Colonic mucosa (tissue), 4 donors: ENCODE results near the gene UBE2O. TPM values are rescaled to one million over a fixed set of nuclear protein-coding genes. Genes with fewer than 3 reads are reported as not detected.

ENCODE experiments used
- DNase-seq: peaks from one replicate; pipeline ENCODE4 v3.0.0-alpha.2; 2020
- H3K27ac ChIP-seq: fragments of 200-600 bp; one replicate; pipeline ENCODE4 v1.8.0; 2021
- H3K27me3 ChIP-seq: fragments of 200-600 bp; one replicate; pipeline ENCODE4 v1.8.0; 2021
- H3K36me3 ChIP-seq: fragments of 200-600 bp; one replicate; pipeline ENCODE4 v1.8.0; 2021
- H3K4me1 ChIP-seq: fragments of 200-600 bp; one replicate; pipeline ENCODE4 v1.8.0; 2021; ENCODE audit warnings: mild to moderate bottlenecking
- H3K4me3 ChIP-seq: fragments of 200-600 bp; one replicate; pipeline ENCODE4 v1.8.0; 2021
- H3K9ac ChIP-seq, 2 donors: one replicate each; pipeline ENCODE4 v1.7.0; 2013; ENCODE audit warnings: control low read depth in 2 of 2, low read depth in 2 of 2, low read length in 2 of 2
- H3K9me3 ChIP-seq: fragments of 200-600 bp; one replicate; pipeline ENCODE4 v1.8.0; 2021
- intact Hi-C: fragments of 100-400 bp; cut with DNase I; formaldehyde crosslinking; loops from one replicate; pipeline ENCODE4 v1.14.1; 2022
- total RNA-seq, 2 donors: library from RNA; stranded (reverse); fragmentation: NEBNext Ultra II Directional in 1 of 2; extraction: Animal tissue kit (Norgen Biotek cat#: 25700) in 1 of 2; gene quantifications; one replicate each; pipeline ENCODE4 v1.2.1, GENCODE V29; 2021
- TF ChIP-seq, protein P1 (sequence below): fragments of 200-600 bp; IDR thresholded peaks from one replicate; pipeline ENCODE4 v1.8.0; 2022; ENCODE audit warnings: antibody characterized with exemption, mild to moderate bottlenecking
- donor health status: healthy.
- donor health status: DM: no; HTN: no; CAD: no.
- donor health status: DM: no; HTN: no; CAD: no.

Gene UBE2O
- total RNA-seq, 2 donors from 2014 or later = 17.5 to 25.2 TPM

DNA sequence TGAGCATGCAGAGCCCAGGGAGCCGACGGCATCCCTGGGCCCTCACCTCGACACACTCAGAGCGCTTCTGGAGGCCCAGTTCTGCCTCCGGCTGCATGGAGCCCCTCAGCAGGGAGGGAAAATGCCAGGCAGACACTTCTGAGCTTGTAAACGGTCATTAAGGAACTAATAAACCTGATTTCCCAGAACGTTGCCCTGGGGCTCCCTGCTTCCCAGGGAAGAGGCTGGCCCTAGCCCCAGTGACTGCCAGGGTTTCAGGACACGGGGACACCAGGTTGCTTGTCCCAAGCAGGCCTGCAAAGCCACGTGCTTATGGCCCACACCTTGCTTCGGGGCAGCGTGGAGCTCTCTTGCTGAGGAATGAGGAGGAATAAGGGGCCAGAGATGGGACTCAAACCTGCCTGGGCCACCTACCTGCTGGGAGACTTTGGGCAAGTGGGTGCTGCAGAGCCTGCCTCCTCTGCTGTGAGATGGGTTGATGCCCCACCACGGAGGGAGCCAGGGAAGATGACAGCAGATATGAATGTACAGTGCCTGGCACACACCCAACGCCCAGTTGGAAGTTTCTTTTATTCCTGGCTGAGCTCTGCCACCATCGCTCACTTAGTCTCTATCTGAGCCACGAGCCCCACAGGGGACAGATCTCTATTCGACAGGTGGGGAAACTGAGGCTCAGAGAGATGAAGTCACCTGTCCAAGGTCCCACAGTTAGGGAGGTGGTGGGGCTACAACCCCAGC is 42.9 kb upstream of the UBE2O start:
- intact Hi-C loops = no loop called here
- H3K36me3 ChIP-seq = no peaks in the 10 kb centered on the region
- no peaks in the 10 kb centered on the region for H3K9me3 ChIP-seq
- TF ChIP-seq, protein P1, sequence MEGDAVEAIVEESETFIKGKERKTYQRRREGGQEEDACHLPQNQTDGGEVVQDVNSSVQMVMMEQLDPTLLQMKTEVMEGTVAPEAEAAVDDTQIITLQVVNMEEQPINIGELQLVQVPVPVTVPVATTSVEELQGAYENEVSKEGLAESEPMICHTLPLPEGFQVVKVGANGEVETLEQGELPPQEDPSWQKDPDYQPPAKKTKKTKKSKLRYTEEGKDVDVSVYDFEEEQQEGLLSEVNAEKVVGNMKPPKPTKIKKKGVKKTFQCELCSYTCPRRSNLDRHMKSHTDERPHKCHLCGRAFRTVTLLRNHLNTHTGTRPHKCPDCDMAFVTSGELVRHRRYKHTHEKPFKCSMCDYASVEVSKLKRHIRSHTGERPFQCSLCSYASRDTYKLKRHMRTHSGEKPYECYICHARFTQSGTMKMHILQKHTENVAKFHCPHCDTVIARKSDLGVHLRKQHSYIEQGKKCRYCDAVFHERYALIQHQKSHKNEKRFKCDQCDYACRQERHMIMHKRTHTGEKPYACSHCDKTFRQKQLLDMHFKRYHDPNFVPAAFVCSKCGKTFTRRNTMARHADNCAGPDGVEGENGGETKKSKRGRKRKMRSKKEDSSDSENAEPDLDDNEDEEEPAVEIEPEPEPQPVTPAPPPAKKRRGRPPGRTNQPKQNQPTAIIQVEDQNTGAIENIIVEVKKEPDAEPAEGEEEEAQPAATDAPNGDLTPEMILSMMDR = no peak
- no peak overlapping the region for H3K27ac ChIP-seq
- peak; percentile 16 for DNase-seq
- H3K4me1 ChIP-seq = peaks cover 44% of the 10 kb centered on the region
- H3K27me3 ChIP-seq = no peaks in the 10 kb centered on the region
- no peak overlapping the region for H3K9ac ChIP-seq
- no peak overlapping the region for H3K4me3 ChIP-seq

DNA sequence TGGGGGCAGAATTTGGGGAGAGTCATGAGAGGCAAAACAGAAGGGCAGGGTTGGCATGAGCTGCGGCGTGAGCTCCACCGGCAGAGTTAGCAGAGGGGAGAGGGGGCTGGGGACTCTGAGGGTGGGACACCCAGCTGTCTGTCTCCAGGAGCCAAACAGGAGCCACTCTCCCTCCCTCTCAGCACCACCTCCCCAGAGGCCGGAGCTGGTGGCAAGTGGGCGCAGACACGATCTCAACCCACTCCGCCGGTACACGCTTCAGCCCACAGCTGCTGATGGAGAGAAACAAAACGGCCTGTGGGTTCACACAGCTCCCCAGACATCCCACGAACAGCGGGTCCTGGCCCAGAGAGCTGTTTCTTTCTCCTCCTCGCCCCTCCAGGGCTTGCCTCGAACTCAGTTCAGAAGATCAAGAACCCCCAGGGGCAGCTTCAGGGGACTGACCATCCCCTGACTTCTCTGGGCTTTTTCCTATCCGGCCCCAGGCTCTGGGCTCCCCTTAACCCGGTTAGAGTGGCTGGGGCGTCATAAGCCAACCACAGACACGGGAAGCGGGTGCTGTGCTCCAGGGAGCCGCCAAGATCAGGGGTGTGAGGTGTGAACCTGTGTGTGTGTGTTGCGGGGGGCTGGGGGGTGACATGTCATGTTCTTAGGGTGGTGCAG is 40.7 kb upstream of the UBE2O start:
- Histone ChIP-seq H3K36me3 (no peaks in the 10 kb centered on the region), H3K27ac (peak overlapping the region; percentile 72), H3K27me3 (no peaks in the 10 kb centered on the region), H3K4me1 (peaks cover 40% of the 10 kb centered on the region), H3K4me3 (no peak overlapping the region), H3K9me3 (no peaks in the 10 kb centered on the region), H3K9ac (peak overlapping the region; percentile 20 to 82)
- TF ChIP-seq, protein P1 = no peak
- no peak for DNase-seq
- intact Hi-C loops = no loop called here

DNA sequence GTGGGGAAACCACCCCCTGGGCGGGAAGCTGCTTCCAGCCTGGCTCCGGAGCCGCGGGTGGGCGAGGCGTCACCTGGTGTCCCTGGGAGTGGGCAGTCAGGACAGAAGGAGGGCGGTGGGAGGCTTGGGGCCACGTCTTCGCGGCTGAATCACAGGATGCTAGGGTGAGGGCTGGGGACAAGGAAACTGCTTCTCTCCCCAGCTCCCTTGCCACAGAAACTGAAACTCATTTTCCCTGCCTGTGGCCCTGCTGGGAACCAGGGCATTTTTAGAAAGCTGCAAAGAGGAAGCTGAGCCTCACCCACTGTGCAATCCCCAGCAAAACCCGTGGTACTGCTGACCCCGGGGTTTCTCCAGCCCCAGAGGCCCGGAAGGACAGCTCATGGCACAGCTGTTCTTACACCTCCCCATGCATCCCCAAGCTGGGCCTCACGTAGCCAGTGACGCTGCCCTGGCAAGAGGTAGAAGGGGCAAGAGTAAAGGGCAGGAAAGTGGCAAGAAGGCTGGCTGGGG is 40.1 kb upstream of the UBE2O start:
- H3K36me3 ChIP-seq = no peaks in the 10 kb centered on the region
- H3K4me3 ChIP-seq = peak overlapping the region; percentile 25
- intact Hi-C loops = no loop called here
- no peaks in the 10 kb centered on the region for H3K9me3 ChIP-seq
- H3K4me1 ChIP-seq = peaks cover 36% of the 10 kb centered on the region
- peak; percentile 65 for DNase-seq
- TF ChIP-seq, protein P1 = no peak
- H3K27ac ChIP-seq = peak overlapping the region; percentile 72
- no peaks in the 10 kb centered on the region for H3K27me3 ChIP-seq
- H3K9ac ChIP-seq = peak overlapping the region; percentile 58 to 82

- DNase-seq = peak; percentile 76
- H3K9ac ChIP-seq = peak overlapping the region; percentile 58 to 82
- peaks cover 32% of the 10 kb centered on the region for H3K4me1 ChIP-seq
- H3K36me3 ChIP-seq = no peaks in the 10 kb centered on the region
- TF ChIP-seq, protein P1 = no peak
- H3K4me3 ChIP-seq = peak overlapping the region; percentile 25
- H3K9me3 ChIP-seq = no peaks in the 10 kb centered on the region
- H3K27me3 ChIP-seq = no peaks in the 10 kb centered on the region
- H3K27ac ChIP-seq = peak overlapping the region; percentile 72
- intact Hi-C loops = no loop called here
Measured at GRCh38 chr17:76492123-76492988, 39.4 kb upstream of the UBE2O start.
